CD14-positive monocyte (primary cell): Measurements from ENCODE around the gene SLC35F1. TPM values are rescaled to one million over a fixed set of nuclear protein-coding genes. Genes with fewer than 3 reads are reported as not detected.

Source experiments
- DNase-seq, 3 donors: peaks; one replicate each; pipeline ENCODE4 v3.0.0-alpha.2; 2011 to 2022
- H2AFZ ChIP-seq: 2 replicates; pipeline ENCODE4 v1.6.0; 2012; ENCODE audit warnings: mild to moderate bottlenecking, low read depth, low read length, inconsistent platforms; ENCODE audit not compliant: insufficient read depth, poor library complexity, severe bottlenecking
- H3K27ac ChIP-seq, 2 donors: 1 replicate in 1 of 2; 2 replicates in 1 of 2; pipeline ENCODE4 v1.5.1; 2012 to 2013; ENCODE audit warnings: low read length in 2 of 2, control low read depth in 1 of 2, inconsistent platforms in 1 of 2, low read depth in 1 of 2, mild to moderate bottlenecking in 1 of 2
- H3K27me3 ChIP-seq, 2 donors: one replicate each; pipeline versions ENCODE4 v1.6.0 to v1.6.1; 2011 to 2013; ENCODE audit warnings: low read length in 2 of 2; ENCODE audit not compliant: control insufficient read depth in 2 of 2, insufficient read depth in 2 of 2
- H3K36me3 ChIP-seq, 2 donors: replicated peaks in 1 of 2; 1 replicate in 1 of 2; 2 replicates in 1 of 2; pipeline versions ENCODE4 v1.5.1 to v1.6.1; 2012 to 2013; ENCODE audit warnings: low read length in 2 of 2, control low read depth in 1 of 2, inconsistent platforms in 1 of 2, mild to moderate bottlenecking in 1 of 2; ENCODE audit not compliant: insufficient read depth in 2 of 2, control insufficient read depth in 1 of 2
- H3K4me1 ChIP-seq, 2 donors: 1 replicate in 1 of 2; 2 replicates in 1 of 2; pipeline versions ENCODE4 v1.5.1 to v1.6.1; 2012 to 2013; ENCODE audit warnings: low read length in 2 of 2, control low read depth in 1 of 2, inconsistent platforms in 1 of 2, mild to moderate bottlenecking in 1 of 2, moderate library complexity in 1 of 2; ENCODE audit not compliant: insufficient read depth in 2 of 2, control insufficient read depth in 1 of 2
- H3K4me2 ChIP-seq: replicated peaks from 2 replicates; pipeline ENCODE3; 2012; ENCODE audit warnings: low read length, moderate library complexity, mild to moderate bottlenecking; ENCODE audit not compliant: poor library complexity, severe bottlenecking; ENCODE audit errors: extremely low read depth
- H3K4me3 ChIP-seq, 3 experiments: fragments of 200-600 bp in 1 of 3; sonication (generic) in 1 of 3; replicated peaks in 1 of 3; 1 replicate in 2 of 3; 2 replicates in 1 of 3; pipeline ENCODE4 v1.5.1; 2011 to 2013; ENCODE audit warnings: low read length in 3 of 3, mild to moderate bottlenecking in 3 of 3, control low read depth in 2 of 3, low read depth in 2 of 3, inconsistent platforms in 1 of 3, moderate library complexity in 1 of 3
- H3K79me2 ChIP-seq: 2 replicates; pipeline ENCODE4 v1.6.0; 2012; ENCODE audit warnings: mild to moderate bottlenecking, control low read depth, inconsistent platforms, low read length, moderate library complexity; ENCODE audit not compliant: insufficient read depth
- H3K9ac ChIP-seq: 2 replicates; pipeline ENCODE4 v1.6.0; 2017; ENCODE audit warnings: low read length, mild to moderate bottlenecking; ENCODE audit not compliant: insufficient read depth, poor library complexity, severe bottlenecking
- H3K9me3 ChIP-seq, 2 donors: replicated peaks in 1 of 2; 1 replicate in 1 of 2; 2 replicates in 1 of 2; pipeline versions ENCODE4 v1.5.1 to v1.6.1; 2012 to 2013; ENCODE audit warnings: low read length in 2 of 2, control low read depth in 1 of 2; ENCODE audit not compliant: control insufficient read depth in 1 of 2, insufficient read depth in 1 of 2
- H4K20me1 ChIP-seq: 2 replicates; pipeline ENCODE4 v1.6.0; 2012; ENCODE audit warnings: mild to moderate bottlenecking, low read length, control low read depth, moderate library complexity; ENCODE audit not compliant: insufficient read depth
- H3K27ac Mint-ChIP-seq, 7 donors: one replicate each; pipeline ENCODE4 v1.8.0; 2020; ENCODE audit warnings: mild to moderate bottlenecking in 7 of 7, mixed read lengths in 7 of 7, moderate library complexity in 6 of 7, inconsistent platforms in 2 of 7
- H3K27me3 Mint-ChIP-seq, 3 donors: one replicate each; pipeline ENCODE4 v1.8.0; 2021 to 2022; ENCODE audit warnings: low read depth in 3 of 3, mild to moderate bottlenecking in 3 of 3, mixed read lengths in 3 of 3, moderate library complexity in 3 of 3, inconsistent platforms in 1 of 3
- H3K36me3 Mint-ChIP-seq, 2 donors: one replicate each; pipeline ENCODE4 v1.8.0; 2020; ENCODE audit warnings: mixed read lengths in 2 of 2, inconsistent platforms in 1 of 2, mild to moderate bottlenecking in 1 of 2
- H3K4me1 Mint-ChIP-seq: one replicate; pipeline ENCODE4 v1.8.0; 2020; ENCODE audit warnings: mild to moderate bottlenecking, mixed read lengths
- H3K4me3 Mint-ChIP-seq, 2 donors: one replicate each; pipeline ENCODE4 v1.8.0; 2020; ENCODE audit warnings: mild to moderate bottlenecking in 2 of 2, mixed read lengths in 2 of 2, moderate library complexity in 1 of 2
- H3K9me3 Mint-ChIP-seq, 7 donors: one replicate each; pipeline ENCODE4 v1.8.0; 2020 to 2022; ENCODE audit warnings: mixed read lengths in 7 of 7, mild to moderate bottlenecking in 6 of 7, moderate library complexity in 6 of 7, inconsistent platforms in 2 of 7
- WGBS: methylation state at CpG from one replicate; pipeline ENCODE4 v1.1.5; 2013; ENCODE audit warnings: missing lambda C conversion rate; ENCODE audit not compliant: insufficient coverage; 5-methylcytosine and 5-hydroxymethylcytosine counted together
- intact Hi-C, 2 donors: fragments of 100-400 bp; cut with micrococcal nuclease; formaldehyde crosslinking; loops; one replicate each; pipeline versions ENCODE4 v1.15.0 to v1.15.1; 2023
- polyA plus RNA-seq, 3 donors: library from polyadenylated mRNA; depleted of rRNA in 1 of 3; unstranded in 2 of 3; stranded (reverse) in 1 of 3; fragments of 300-500 nt in 2 of 3; fragments of >200 nt in 1 of 3; fragmentation: Illumina TruSeq in 2 of 3; gene quantifications; 1 replicate in 2 of 3; 2 replicates in 1 of 3; pipeline ENCODE4 v1.2.3, GENCODE V29; 2012 to 2021
- TF ChIP-seq, protein P1 (sequence below): fragments of 200-600 bp; IDR thresholded peaks from one replicate; pipeline ENCODE4 v1.8.0; 2022; ENCODE audit warnings: antibody characterized with exemption, mild to moderate bottlenecking

SLC35F1 gene
- polyA plus RNA-seq, 3 donors: not detected

GRCh38 chr6:118313762-118314161 is 406.7 kb downstream of the SLC35F1 start:
- Histone ChIP-seq H4K20me1 (no peaks in the 10 kb centered on the region), H3K36me3 (no peaks in the 10 kb centered on the region), H3K9me3 (no peaks in the 10 kb centered on the region), H3K4me2 (no peak overlapping the region), H2AFZ (no peak overlapping the region), H3K4me1 (no peaks in the 10 kb centered on the region), H3K4me3 (no peak overlapping the region), H3K27ac (no peak overlapping the region), H3K27me3 (no peaks in the 10 kb centered on the region), H3K79me2 (no peaks in the 10 kb centered on the region), H3K9ac (no peak overlapping the region)
- 96% methylated on average over 3 of the region's 3 CpGs for WGBS
- H3K27me3 Mint-ChIP-seq: peaks cover 0 to 2% (median 2%) of the 10 kb centered on the region in 3 donors
- H3K36me3 Mint-ChIP-seq: no peaks in the 10 kb centered on the region
- intact Hi-C loops: no loop called here
- no peak for DNase-seq
- no peak overlapping the region for H3K27ac Mint-ChIP-seq
- H3K4me3 Mint-ChIP-seq: no peak overlapping the region
- TF ChIP-seq, protein P1, sequence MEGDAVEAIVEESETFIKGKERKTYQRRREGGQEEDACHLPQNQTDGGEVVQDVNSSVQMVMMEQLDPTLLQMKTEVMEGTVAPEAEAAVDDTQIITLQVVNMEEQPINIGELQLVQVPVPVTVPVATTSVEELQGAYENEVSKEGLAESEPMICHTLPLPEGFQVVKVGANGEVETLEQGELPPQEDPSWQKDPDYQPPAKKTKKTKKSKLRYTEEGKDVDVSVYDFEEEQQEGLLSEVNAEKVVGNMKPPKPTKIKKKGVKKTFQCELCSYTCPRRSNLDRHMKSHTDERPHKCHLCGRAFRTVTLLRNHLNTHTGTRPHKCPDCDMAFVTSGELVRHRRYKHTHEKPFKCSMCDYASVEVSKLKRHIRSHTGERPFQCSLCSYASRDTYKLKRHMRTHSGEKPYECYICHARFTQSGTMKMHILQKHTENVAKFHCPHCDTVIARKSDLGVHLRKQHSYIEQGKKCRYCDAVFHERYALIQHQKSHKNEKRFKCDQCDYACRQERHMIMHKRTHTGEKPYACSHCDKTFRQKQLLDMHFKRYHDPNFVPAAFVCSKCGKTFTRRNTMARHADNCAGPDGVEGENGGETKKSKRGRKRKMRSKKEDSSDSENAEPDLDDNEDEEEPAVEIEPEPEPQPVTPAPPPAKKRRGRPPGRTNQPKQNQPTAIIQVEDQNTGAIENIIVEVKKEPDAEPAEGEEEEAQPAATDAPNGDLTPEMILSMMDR: no peak
- H3K4me1 Mint-ChIP-seq: no peaks in the 10 kb centered on the region
- H3K9me3 Mint-ChIP-seq: peaks cover 0 to 4% (median 0%) of the 10 kb centered on the region in 7 donors

- no peaks in the 10 kb centered on the region for H3K4me1 Mint-ChIP-seq
- no peaks in the 10 kb centered on the region for H3K36me3 ChIP-seq
- no peak overlapping the region for H3K27ac ChIP-seq
- TF ChIP-seq, protein P1: no peak
- intact Hi-C loops: no loop called here
- H3K79me2 ChIP-seq: no peaks in the 10 kb centered on the region
- H3K27ac Mint-ChIP-seq: no peak overlapping the region
- no peak overlapping the region for H2AFZ ChIP-seq
- no peaks in the 10 kb centered on the region for H3K9me3 ChIP-seq
- peaks cover 0 to 2% (median 0%) of the 10 kb centered on the region in 3 donors for H3K27me3 Mint-ChIP-seq
- H3K9ac ChIP-seq: no peak overlapping the region
- no peak for DNase-seq
- H3K4me2 ChIP-seq: no peak overlapping the region
- no peaks in the 10 kb centered on the region for H3K4me1 ChIP-seq
- H4K20me1 ChIP-seq: no peaks in the 10 kb centered on the region
- H3K27me3 ChIP-seq: no peaks in the 10 kb centered on the region
- no peaks in the 10 kb centered on the region for H3K36me3 Mint-ChIP-seq
- peaks cover 0 to 4% (median 0%) of the 10 kb centered on the region in 7 donors for H3K9me3 Mint-ChIP-seq
- H3K4me3 Mint-ChIP-seq: no peak overlapping the region
- WGBS: no CpG with 5 or more reads among the region's 6 CpGs
- no peak overlapping the region for H3K4me3 ChIP-seq
Measured at GRCh38 chr6:118316796-118317384, 409.8 kb downstream of the SLC35F1 start.
